Gastrocnemius medialis (tissue), 4 donors: Measurements from ENCODE around the gene ZNF776.

ENCODE experiments used
- POLR2A ChIP-seq, 2 donors: fragments of 450-650 bp; IDR thresholded peaks; one replicate each; pipeline ENCODE4 v1.6.1; 2017; ENCODE audit warnings: antibody characterized with exemption in 2 of 2, mild to moderate bottlenecking in 2 of 2, moderate library complexity in 2 of 2
- TF ChIP-seq, protein P1 (sequence below), 5 experiments: fragments of 450-650 bp in 3 of 5; fragments of 200-600 bp in 2 of 5; sonication (generic) in 2 of 5; IDR thresholded peaks in 4 of 5; conservative IDR thresholded peaks in 1 of 5; 1 replicate in 4 of 5; 2 replicates in 1 of 5; pipeline ENCODE4 v1.5.1; 2016 to 2019; ENCODE audit warnings: antibody characterized with exemption in 5 of 5, mild to moderate bottlenecking in 3 of 5, moderate library complexity in 3 of 5

DNA sequence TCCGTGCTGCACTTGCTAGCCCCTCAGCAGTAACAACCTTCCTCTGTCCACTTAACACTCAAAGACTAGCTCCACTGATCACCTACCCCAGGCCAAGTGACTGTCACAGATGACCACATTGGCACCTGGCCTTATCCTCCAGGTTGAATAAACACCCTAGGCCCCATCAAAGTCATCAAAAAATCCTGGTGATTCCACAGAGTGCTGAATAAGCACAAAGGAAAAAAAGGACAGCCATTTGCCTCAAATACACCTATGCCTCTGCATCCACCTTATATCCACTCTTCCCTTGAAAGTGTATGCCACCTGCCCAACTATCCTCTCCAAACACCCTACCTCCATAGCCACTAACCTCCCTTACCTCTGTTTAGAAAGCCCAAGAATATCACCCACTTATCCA, 40.3 kb upstream of the ZNF776 start:
- TF ChIP-seq, protein P1, sequence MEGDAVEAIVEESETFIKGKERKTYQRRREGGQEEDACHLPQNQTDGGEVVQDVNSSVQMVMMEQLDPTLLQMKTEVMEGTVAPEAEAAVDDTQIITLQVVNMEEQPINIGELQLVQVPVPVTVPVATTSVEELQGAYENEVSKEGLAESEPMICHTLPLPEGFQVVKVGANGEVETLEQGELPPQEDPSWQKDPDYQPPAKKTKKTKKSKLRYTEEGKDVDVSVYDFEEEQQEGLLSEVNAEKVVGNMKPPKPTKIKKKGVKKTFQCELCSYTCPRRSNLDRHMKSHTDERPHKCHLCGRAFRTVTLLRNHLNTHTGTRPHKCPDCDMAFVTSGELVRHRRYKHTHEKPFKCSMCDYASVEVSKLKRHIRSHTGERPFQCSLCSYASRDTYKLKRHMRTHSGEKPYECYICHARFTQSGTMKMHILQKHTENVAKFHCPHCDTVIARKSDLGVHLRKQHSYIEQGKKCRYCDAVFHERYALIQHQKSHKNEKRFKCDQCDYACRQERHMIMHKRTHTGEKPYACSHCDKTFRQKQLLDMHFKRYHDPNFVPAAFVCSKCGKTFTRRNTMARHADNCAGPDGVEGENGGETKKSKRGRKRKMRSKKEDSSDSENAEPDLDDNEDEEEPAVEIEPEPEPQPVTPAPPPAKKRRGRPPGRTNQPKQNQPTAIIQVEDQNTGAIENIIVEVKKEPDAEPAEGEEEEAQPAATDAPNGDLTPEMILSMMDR (IDR thresholded peaks at IDR 0.05 in 4 of 5, conservative IDR thresholded peaks at IDR 0.05 in 1 of 5): no peak
- no peak for TF ChIP-seq POLR2A (IDR thresholded peaks at IDR 0.05)
